HG03196 (cell line): Measurements from ENCODE around the gene HDAC11.
"Not testable (repeated sequence)": the region's sequence is repeated elsewhere in the genome, so short reads cannot be mapped to it uniquely, and the experiment has no call there.

Source experiments
- ATAC-seq: cut with Tn5 transposase; IDR thresholded peaks from one replicate; pipeline ENCODE4 v1.9.1; 2021; ENCODE audit not compliant: unreplicated experiment

Gene HDAC11

GRCh38 chr3:13466781-13467180 lies 13.3 kb upstream of the HDAC11 start:
- no peak for ATAC-seq

- no peak for ATAC-seq
These were observed 9.1 kb upstream of the HDAC11 start for GRCh38 chr3:13470894-13471574.

- ATAC-seq: no peak
These were observed 7.8 kb upstream of the HDAC11 start for GRCh38 chr3:13472286-13472685.

GRCh38 chr3:13473020-13473419 lies 7.1 kb upstream of the HDAC11 start:
- ATAC-seq: no peak

GRCh38 chr3:13474021-13474420 lies 6.1 kb upstream of the HDAC11 start:
- ATAC-seq: no peak

- no peak for ATAC-seq
These were observed 5.3 kb upstream of the HDAC11 start for GRCh38 chr3:13474776-13475303.

- no peak for ATAC-seq
These were observed 4.1 kb upstream of the HDAC11 start for GRCh38 chr3:13475871-13476590.

GRCh38 chr3:13477943-13478342 lies 2.2 kb upstream of the HDAC11 start:
- no peak for ATAC-seq

- ATAC-seq: peak; percentile 4
These were observed 849 bp upstream of the HDAC11 start for GRCh38 chr3:13479332-13479581.

- no peak for ATAC-seq
These were observed 523 bp downstream of the HDAC11 start for GRCh38 chr3:13480340-13481318.

GRCh38 chr3:13482106-13482690 lies 2.1 kb downstream of the HDAC11 start:
- no peak for ATAC-seq

- ATAC-seq: no peak
These were observed 3.2 kb downstream of the HDAC11 start for GRCh38 chr3:13483286-13483685.

- no peak for ATAC-seq
These were observed 4.0 kb downstream of the HDAC11 start for GRCh38 chr3:13483988-13484695.

- no peak for ATAC-seq
These were observed 4.9 kb downstream of the HDAC11 start for GRCh38 chr3:13484851-13485590.

- not testable (repeated sequence) for ATAC-seq
These were observed 5.8 kb downstream of the HDAC11 start for GRCh38 chr3:13485630-13486562.

- ATAC-seq: no peak
These were observed 7.3 kb downstream of the HDAC11 start for GRCh38 chr3:13487403-13487802.

- no peak for ATAC-seq
These were observed 11.3 kb downstream of the HDAC11 start for GRCh38 chr3:13491206-13491974.

GRCh38 chr3:13492048-13492447 lies 11.9 kb downstream of the HDAC11 start:
- no peak for ATAC-seq
